GM19023 (cell line): ENCODE results near the gene KLK13.

Experiments
- ATAC-seq: cut with Tn5 transposase; IDR thresholded peaks from one replicate; pipeline ENCODE4 v1.9.1; 2021; ENCODE audit warnings: mild to moderate bottlenecking, moderate library complexity; ENCODE audit not compliant: unreplicated experiment

KLK13 gene

DNA sequence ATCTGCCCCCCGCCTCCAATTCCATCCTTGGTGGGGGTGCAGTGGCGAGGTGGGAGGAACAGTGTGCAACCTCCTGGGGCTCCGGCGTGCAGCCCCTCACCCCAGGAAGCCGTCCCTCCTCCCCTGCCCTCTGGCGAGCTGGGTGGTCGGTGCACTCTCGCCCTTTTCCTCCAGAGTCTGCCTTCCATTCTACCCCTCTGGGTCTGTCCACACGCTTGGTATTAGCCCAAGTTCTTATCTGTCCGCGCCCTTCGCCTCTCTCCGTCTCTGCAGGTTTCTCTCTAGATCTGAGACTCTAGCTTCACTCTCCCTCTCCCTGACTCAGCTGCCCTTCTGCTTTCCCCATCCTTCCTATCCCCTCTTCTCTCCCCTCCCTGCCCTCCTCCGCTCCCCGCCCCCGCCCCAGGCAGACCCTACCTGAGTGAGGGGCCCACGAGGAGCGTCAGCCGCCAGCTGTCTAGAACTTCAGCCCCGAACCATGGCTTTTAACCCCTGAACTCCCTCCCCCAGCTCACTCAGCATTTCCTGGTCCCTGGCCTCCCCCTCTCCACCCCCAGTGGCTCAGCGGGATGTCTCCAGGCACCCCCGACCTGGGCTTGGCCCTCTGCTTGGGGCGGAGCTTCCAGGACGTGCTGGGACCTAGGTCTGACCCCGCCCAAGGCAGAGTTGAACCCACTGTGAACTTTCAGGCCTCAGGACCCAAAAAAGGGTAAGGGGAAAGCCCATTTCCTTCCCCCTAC lies 499 bp upstream of the KLK13 start:
- ATAC-seq, result no peak

- ATAC-seq, result no peak
These were observed 1.2 kb downstream of the KLK13 start for GRCh38 chr19:51063664-51064063.

- no peak for ATAC-seq
These were observed 3.9 kb downstream of the KLK13 start for GRCh38 chr19:51060973-51061372.

- no peak for ATAC-seq
These were observed 4.6 kb downstream of the KLK13 start for GRCh38 chr19:51060336-51060735.

- ATAC-seq, result no peak
These were observed 5.2 kb downstream of the KLK13 start for GRCh38 chr19:51059715-51060114.

- ATAC-seq, result no peak
These were observed 9.0 kb downstream of the KLK13 start for GRCh38 chr19:51055866-51056265.

DNA sequence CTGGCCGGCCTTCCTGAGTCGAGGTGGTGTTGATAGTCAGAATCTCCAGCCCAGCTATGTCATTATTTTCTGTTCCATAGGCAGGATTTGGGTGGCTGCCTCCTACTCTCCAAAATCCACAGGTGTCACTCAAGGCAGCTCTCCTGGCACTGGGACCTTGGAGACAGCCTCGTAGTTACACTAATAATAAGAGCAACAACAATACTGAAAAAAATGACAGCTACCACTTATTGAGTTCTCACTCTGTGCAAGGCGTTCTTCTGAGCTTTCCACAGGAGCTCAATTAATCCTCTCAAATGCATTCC lies 17.9 kb downstream of the KLK13 start:
- ATAC-seq, result no peak

DNA sequence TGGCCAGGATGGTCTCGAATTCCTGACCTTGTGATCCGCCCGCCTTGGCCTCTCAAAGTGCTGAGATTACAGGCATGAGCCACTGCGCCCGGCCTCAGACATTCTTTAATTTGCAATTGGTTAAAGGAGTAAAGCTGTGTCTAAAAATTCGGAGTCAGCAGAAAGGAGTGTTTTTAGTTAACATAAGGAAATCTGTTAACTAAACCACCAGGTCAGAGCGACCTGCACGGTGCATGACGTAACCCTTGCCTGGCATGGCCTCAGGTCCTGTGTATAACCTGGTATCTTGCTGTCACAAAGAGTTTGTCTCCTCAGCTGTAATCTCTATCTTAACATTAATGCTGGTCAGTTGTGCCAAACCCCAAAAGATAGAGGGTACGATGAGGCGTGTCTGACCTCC lies 20.6 kb downstream of the KLK13 start:
- ATAC-seq, result no peak

DNA sequence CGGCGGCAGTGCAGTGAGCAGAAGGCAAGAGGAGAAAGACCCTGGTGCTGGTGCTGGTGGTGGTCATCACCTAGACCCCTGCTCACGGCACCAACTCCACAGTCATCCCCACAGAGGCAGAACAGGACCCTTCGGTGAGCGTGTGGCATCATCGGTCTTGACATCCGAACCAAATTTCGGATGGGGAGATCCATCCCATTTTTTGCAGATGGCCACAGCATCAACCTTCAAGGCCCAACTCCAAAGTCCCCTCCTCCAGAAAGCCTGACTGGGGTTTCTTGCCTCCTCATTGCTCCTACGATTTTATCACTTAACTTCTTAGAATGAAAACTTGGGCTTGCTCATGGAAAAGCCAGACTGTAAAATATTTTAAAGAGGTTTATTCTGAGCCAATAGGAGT lies 21.4 kb downstream of the KLK13 start:
- ATAC-seq, result no peak

- ATAC-seq, result no peak
These were observed 24.7 kb downstream of the KLK13 start for GRCh38 chr19:51040151-51040550.

GRCh38 chr19:51036519-51036918 lies 28.4 kb downstream of the KLK13 start:
- no peak for ATAC-seq

DNA sequence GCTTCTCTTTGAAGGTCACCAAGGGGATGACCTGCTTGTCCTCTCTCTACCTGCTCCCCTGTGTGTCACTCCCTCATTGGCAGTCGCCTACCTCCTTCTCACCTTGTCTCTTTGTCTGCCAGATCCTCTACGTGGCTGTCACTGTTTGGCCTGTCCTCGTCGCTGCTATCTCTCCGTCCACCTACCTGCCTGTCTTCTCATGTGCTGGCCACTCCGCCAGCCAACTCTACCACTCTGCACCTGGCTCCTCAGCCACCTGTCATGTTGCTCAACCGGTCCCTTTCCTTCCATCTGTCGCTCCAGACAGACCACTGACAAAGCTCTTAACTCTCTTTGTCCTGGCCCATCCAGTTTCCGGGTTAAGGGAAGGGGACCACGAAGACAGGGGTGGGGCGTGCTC lies 30.2 kb downstream of the KLK13 start, which contains the start of gene KLK12:
KLK12 (minus strand) TSS at position 299 of the 400 bp plus-strand sequence. CDS start 381 bp downstream, outside the sequence.
- no peak for ATAC-seq

GRCh38 chr19:51031880-51032225 lies 33.0 kb downstream of the KLK13 start:
- ATAC-seq, result no peak

DNA sequence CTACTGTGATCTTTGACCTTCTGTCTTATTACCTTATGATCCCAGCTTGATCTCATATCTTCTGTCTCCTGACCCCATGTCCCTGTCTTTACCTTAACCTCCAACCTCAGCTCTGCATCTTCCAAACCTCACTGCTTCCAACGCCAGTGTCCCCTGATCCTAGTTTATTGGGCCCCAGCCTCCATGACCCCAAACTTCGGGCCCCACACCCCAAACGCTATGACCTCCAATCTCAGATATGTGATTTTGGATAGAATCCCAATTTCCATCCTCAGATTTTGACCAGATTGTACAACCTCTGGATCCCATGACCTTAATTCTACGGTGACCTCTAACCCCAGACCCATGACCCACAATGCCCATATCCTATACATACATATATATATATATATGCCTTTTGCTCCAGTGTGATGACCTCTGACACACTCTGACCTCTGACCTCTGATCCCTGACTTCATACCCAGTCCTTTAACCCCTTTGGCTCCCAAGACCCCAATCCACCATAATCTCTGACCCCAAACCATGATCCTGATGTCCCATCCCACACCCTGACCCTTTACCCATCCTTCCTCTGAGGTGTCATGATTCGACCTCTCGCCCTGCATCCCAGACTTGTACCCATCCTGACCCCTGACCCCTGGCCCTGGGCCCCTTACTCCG lies 33.5 kb downstream of the KLK13 start:
- no peak for ATAC-seq

DNA sequence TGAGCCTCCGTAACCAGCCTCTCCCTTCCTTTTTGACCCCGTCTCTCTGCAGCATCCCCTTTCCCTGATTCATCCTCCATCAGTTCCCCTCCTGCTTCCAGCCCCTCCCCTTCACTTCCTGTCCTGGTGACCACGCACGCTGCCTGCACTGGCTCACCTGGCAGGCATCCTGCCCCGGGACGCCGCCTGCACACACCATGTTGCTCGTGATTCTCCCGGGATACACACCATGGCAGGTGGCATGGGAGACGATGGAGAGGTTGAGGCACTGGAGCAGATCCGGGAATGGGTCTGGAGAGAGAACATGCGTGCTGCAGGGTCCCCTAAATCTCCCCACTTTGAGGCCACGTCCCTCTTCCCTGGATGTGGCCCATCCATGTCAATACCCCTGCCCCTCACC lies 34.3 kb downstream of the KLK13 start:
- ATAC-seq, result no peak

DNA sequence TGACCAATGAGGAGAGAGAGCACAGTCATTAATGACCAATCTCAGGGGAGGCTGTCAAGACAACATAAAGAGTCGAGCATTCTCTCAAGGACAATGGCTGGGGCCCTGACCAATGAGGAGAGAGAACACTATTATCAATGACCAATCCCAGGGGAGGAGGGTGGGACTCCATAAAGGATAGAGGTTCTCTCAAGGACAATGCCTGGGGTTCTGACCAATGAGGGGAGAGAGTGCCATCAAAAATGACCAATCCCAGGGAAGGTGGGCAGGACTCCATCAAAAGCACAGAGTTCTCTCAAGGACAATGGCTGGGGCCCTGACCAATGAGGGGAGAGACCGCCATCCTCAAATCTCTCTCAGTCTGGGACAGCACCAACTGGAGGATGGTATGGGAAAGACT lies 35.2 kb downstream of the KLK13 start:
- ATAC-seq, result no peak

DNA sequence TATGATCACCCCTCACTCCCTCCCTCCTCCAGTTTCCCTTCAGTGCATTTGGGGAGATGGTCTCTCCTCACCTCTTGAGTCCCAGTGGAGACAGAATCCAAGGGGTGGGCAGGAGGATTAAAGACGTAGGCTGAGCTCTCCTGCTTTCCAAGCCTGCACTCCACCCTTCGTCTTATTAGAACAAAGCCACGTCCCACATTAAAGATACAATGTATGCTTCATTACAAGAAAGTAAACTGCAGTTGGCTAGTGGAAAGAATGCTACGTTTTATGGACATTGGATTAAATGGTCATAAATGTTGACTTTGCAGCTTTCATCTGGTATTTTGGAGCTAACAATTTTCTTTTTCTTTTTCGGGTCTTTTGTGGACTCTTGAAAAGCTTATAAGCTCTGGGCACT lies 37.0 kb downstream of the KLK13 start:
- ATAC-seq, result no peak

DNA sequence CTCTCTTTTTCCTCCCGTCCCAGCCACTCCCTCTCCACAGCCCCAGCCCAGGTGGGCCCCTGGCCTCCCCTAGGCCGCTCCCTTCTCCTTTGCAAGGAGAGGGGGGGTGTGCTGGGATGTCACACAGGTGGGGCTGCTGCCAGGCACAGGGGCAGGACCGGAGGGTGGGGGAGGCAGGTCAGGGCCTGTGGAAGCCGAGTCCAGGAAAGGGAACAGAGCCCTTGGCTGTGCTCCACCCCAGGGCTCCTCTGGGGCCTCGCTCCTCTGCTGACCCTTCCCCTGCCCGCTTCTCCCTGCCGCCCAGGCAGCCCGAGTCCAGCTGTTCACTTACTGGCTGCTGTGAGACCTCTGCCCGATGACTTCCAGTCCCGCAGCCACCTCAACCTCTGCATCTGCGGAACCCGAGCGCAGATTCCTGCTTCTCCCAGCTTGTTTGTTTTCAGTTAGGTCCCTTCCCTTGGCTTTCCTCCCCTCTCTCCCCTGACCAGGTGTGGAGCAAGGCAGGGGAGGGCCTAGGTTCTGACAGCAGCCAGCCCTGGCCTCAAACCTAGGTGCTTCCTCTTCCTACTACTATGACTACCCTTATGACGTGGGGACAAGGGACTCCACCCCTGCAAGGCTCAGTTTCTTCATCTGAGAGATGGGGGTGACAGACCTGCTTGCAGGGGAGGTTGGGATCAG lies 37.6 kb downstream of the KLK13 start:
- no peak for ATAC-seq

GRCh38 chr19:51026554-51026831 lies 38.4 kb downstream of the KLK13 start, which contains the start of gene KLK11:
Gene KLK11 (minus strand): TSS chr19:51026616. CDS start chr19:51025631, 985 bp downstream.
- ATAC-seq, result no peak

- ATAC-seq, result no peak
These were observed 38.9 kb downstream of the KLK13 start for GRCh38 chr19:51025809-51026553.

DNA sequence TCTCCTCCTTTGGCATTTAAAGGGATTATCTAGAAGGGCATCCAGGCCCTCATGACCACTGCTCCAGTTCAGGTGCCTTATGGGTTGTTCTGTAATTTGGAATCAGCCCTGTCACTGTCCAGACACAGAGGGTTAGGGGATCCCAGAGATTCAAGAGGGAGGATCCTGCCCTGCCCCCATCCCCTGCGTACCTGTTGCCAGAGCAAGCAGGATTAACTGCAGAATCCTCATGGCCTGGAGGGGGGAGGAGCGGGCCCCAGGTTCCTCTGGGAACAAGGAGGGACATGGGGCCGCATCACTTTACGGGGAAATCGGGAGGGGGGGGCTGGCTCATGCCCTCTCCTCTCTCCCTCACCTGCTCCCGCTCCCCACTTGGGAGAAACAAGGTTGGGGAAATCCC lies 39.5 kb downstream of the KLK13 start:
- no peak for ATAC-seq

DNA sequence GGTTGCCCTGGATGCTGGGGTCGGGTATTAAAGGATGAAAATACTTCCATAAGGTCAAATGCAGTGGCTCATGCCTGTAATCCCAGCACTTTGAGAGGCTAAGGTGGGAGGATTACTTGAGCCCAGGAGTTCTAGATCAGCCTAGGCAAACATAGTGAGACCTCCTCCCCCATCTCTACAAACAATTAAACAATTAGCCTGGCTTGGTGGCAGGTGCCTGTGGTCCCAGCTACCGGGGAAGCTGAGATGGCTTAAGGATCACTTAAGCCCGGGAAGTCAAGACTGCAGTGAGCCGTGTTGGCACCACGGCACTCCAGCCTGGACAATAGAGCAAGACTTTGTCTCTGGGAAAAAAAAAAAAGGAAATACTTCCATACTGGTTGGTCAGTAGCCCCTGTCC lies 40.0 kb downstream of the KLK13 start:
- no peak for ATAC-seq
